ENCODE measurements around the gene TMEM43.
"Not testable (repeated sequence)": the region's sequence is repeated elsewhere in the genome, so short reads cannot be mapped to it uniquely, and the experiment has no call there.

TMEM43 gene

GRCh38 chr3:14120921-14121448 is 3.9 kb upstream of the TMEM43 start:
- not testable (repeated sequence) for H3K27ac ChIP-seq; DNase-seq (ENCODE audit: low read depth, low spot score)

DNA sequence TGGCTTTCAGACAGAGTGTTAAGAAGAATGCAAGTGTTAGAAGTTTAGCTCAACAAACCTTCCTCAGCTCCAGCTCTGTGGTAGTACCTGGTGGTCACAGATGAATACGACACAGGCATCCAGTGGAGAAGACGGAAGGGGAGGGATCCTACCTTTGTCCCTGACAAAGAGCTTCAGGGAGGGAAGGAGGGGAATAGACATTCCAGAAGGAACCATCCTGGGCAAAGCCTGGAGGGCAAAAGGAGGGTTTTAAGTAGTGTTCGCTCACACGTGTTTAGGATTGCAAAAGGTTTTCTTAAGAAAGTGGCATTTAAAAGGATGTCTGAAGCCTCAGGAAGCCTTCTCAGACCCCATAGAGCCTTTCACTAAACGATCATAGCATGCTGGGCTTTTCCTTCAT is 3.0 kb upstream of the TMEM43 start:
- no peak overlapping the region for H3K27ac ChIP-seq
- DNase-seq (ENCODE audit: low read depth, low spot score) = no peak

GRCh38 chr3:14122301-14122700 is 2.6 kb upstream of the TMEM43 start:
- DNase-seq (ENCODE audit: low read depth, low spot score) = no peak
- peak overlapping the region; percentile 95 for H3K27ac ChIP-seq

- H3K27ac ChIP-seq = peak overlapping the region; percentile 95
These were observed 1.3 kb upstream of the TMEM43 start for GRCh38 chr3:14123308-14124222.

DNA sequence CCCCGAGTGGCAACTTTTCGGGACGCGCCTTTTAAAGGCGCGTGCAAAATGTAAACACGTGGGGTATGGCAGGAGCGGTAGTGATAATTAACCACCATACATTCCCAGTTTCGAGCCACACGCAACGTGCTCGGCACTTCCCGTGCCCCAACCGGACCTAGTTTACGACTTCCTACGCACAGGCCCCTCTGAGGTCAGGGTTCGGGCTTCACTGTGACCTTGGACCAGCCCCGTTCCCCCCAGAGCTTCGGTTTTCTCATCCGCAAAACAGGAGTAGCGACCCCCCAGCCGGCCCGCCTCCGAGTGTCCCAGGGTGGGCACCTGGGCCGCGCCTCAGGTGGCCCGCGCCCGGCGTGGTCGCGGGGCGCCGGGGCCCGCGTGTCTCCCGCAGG is 633 bp upstream of the TMEM43 start:
- DNase-seq (ENCODE audit: low read depth, low spot score) = no peak
- peak overlapping the region; percentile 95 for H3K27ac ChIP-seq

More at GRCh38 chr3:14123308-14124222, 1.3 kb upstream of the TMEM43 start:
- no peak for DNase-seq (ENCODE audit: low read depth, low spot score)

- peak overlapping the region; percentile 95 for H3K27ac ChIP-seq
- peak; percentile 79 for DNase-seq (ENCODE audit: low read depth, low spot score)
These were observed 553 bp downstream of the TMEM43 start for GRCh38 chr3:14125193-14126016.

DNA sequence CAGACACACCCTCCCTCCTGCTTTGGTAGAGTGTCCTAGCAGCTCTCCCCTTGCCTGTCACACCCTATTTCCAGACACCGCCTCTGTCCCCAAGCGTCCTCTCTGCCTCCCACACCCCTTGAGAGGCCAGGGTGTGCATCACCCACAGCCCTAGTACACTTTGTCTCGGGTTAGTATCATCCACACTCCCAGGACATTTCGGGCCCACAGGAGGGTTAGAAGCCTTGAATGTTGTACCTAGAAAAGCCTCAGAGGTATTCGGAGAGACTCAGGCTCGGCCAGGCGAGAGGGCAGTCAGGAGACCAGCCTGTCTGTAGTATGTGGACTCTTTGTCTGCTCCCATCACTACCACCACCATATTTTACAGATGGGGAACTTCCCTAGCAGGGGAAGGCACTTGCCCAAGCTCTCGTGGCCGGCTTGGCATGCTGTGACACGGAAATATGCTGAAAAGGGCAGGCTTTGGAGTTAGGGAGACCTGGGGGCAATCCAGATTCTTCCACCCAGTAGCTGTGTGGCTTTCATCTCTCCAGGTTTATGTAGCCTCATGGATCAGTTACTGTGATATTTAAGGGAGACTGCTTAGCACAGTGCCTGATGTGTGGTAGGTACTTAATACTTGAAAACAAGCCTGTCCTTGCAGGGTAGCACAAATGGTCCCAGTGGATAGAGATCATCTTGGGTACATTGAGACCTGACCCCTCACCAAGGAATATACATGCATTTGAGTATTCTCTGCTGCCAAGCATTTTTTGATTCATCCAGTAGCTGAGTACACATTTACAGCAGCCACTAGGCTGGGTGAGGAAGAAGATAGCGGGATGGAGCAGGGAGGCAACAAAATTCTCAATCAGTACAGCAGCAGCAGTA is 1.4 kb downstream of the TMEM43 start:
- no peak for DNase-seq (ENCODE audit: low read depth, low spot score)
- peak overlapping the region; percentile 95 for H3K27ac ChIP-seq

GRCh38 chr3:14126887-14127505 is 2.1 kb downstream of the TMEM43 start:
- no peak for DNase-seq (ENCODE audit: low read depth, low spot score)
- peak overlapping the region; percentile 95 for H3K27ac ChIP-seq

DNA sequence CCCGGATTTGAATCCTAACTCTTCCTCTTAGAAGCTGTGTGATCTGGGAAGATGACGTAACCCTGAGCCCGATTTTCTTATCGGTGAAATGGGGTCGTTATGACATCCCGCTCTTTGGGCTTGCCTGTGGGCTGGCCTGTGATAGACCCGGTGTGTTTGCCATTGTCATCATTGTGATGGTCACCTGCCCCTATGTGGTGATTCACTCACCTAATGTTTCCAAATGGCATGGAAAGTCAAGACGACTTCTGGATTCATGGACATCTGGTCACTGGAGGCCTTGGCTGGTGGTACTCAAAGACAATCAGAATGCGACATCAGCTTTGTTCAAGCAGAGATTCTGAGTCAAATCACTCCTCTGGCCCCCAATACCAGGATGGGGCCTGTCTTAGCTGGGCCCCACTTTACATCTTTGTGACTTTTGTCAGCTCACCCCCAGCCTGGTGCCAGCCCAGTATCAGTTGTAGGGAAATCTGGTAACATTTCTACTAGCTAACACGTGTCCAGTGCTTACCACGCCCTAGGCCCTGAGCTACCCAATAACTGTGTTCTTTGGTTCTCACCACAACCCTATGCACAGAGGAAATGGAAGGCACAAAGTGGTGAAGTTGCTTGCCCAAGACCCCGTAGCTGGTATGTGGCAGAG is 2.8 kb downstream of the TMEM43 start:
- H3K27ac ChIP-seq = no peak overlapping the region
- DNase-seq (ENCODE audit: low read depth, low spot score) = no peak

DNA sequence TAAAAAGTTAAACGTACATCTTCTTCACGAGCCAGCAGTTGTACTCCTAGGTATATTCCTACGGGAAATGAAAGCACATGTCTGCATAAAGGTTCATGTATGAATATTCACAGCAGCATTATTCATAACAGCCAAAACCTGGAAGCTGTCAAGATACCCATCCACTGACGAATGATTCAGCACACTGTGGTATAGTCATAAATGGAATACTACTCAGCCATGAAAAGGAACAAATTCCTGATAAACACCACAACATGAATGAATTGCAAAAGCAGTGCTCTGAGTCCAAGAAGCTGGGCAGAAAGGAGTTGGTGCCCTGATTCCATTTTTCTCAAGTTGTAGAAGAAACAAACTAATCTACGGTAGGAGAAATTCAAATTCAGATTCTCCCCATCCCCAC is 3.9 kb downstream of the TMEM43 start:
- no peak overlapping the region for H3K27ac ChIP-seq
- DNase-seq (ENCODE audit: low read depth, low spot score) = no peak

DNA sequence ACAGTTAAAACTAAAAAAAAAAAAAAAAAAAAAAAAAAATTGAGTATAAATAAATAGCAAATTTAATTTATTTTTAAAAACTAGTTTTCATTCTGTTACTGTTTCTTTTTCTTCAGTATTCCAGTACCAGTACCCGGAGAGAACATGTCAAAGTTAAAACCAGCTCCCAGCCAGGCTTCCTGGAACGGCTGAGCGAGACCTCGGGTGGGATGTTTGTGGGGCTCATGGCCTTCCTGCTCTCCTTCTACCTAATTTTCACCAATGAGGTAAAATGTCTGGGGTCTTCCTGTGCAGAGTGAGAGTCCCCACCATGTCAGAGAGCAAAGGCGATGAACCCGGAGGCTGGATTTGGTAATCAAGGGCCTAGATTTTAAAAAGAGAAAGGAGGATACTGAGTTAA is 4.4 kb downstream of the TMEM43 start:
- no peak overlapping the region for H3K27ac ChIP-seq
- DNase-seq (ENCODE audit: low read depth, low spot score) = no peak

DNA sequence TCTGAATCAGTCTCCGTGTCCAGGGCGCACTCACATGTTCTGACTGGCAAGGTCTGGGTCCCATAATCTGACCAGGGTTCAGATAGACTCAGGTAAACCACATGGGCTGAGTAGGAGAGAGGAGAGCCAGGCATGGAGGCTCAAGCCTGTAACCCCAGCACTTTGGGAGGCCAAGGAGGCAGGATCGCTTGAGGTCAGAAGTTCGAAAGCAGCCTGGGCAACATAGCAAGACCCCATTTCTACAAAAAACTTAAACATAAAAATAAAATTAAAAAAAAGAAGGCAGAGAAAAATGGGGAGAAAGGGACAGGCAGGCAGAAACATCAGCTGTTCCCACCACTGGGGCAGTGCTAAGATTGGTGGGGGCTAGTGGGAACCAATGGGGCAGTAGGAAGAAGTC is 5.4 kb downstream of the TMEM43 start:
- H3K27ac ChIP-seq = no peak overlapping the region
- DNase-seq (ENCODE audit: low read depth, low spot score) = no peak

DNA sequence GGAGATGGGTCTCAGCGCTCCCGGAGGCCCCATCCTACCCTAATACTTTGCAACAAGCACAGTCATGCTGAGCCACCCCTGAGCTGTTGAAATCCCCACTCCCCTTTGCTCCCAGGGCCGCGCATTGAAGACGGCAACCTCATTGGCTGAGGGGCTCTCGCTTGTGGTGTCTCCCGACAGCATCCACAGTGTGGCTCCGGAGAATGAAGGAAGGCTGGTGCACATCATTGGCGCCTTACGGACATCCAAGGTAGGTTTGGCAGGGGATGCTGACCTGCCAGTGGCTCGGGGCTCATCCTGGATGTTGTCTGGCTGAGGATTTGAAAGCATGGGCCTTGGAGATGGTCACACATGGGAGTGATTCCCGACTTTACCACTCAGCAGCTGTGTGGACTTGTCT is 5.9 kb downstream of the TMEM43 start:
- H3K27ac ChIP-seq = no peak overlapping the region
- no peak for DNase-seq (ENCODE audit: low read depth, low spot score)

DNA sequence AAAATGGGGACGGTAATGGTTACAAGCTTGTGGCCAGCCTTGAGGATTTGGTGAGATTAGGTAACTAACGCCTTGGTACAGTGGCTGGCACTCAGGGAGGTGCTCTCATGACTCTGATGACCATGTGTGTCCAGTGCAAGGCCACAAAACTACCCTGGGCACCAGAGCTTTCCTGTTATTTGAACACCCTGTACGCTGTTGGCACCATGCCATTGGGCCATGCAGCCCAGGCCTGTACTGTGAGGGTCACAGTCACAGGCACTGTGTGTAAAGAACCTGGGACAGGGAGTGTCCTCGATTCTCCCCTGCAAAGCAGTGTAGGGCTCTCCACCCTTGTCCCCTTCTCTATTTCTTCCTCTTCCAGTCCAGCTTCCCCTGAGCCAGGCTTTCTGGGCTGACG is 6.3 kb downstream of the TMEM43 start:
- no peak overlapping the region for H3K27ac ChIP-seq
- no peak for DNase-seq (ENCODE audit: low read depth, low spot score)

DNA sequence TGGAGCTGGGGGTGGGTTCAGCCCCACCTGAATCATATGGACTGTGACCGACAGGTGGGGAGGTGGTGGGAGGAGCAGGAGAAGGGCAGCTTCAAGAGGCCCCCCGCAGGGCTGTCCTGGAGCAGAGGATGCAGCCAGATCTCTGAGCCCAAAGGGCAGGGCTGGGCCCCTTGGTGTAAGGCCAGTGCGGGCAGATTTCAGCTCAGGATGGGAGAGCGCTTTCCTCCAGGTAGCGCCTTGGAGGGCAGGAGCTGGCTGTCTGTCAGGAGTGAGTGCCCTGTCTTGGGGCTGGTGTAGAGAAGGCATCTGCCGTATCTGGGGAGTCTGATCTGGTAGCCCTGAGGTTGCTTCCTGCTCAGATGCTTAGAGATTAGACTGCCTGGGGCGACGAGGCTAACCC is 7.3 kb downstream of the TMEM43 start:
- DNase-seq (ENCODE audit: low read depth, low spot score) = no peak
- no peak overlapping the region for H3K27ac ChIP-seq

GRCh38 chr3:14132689-14133088 is 7.8 kb downstream of the TMEM43 start:
- DNase-seq (ENCODE audit: low read depth, low spot score) = no peak
- H3K27ac ChIP-seq = no peak overlapping the region

- no peak overlapping the region for H3K27ac ChIP-seq
- DNase-seq (ENCODE audit: low read depth, low spot score) = no peak
These were observed 8.4 kb downstream of the TMEM43 start for GRCh38 chr3:14133188-14133800.

- H3K27ac ChIP-seq = no peak overlapping the region
- no peak for DNase-seq (ENCODE audit: low read depth, low spot score)
These were observed 9.0 kb downstream of the TMEM43 start for GRCh38 chr3:14133876-14134275.

DNA sequence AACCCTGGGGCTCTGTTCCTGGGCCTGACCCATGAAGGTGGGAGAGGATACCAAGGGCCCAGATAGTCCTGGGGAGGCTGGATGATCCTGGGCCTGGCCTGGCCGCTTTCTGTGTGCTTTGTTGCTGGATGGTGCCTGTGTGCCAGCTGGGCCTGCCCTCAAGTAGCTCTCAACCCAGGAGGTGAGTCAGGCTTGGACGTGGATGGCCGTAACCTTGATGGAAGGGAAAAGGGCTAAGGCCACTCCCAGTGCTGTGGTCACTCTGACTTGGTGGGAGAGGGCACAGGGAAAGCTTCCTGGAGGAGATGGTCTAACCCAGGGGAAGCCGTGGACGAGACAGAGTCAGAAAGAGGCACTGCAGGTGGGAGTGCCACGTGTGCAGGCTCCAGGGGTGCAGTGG is 9.4 kb downstream of the TMEM43 start:
- no peak for DNase-seq (ENCODE audit: low read depth, low spot score)
- no peak overlapping the region for H3K27ac ChIP-seq
